ENCODE data around the gene INMT.

GRCh38 chr7:30710669-30711068 is 41.3 kb upstream of the INMT start:
- no peak for TF ChIP-seq CTCF (conservative IDR thresholded peaks at IDR 0.05; ENCODE audit: low read length)
- TF ChIP-seq EZH2phosphoT487 (IDR thresholded peaks at IDR 0.05; ENCODE audit: borderline replicate concordance, low read depth, low read length) = no peak
